ENCODE measurements around the gene XYLT1.

DNA sequence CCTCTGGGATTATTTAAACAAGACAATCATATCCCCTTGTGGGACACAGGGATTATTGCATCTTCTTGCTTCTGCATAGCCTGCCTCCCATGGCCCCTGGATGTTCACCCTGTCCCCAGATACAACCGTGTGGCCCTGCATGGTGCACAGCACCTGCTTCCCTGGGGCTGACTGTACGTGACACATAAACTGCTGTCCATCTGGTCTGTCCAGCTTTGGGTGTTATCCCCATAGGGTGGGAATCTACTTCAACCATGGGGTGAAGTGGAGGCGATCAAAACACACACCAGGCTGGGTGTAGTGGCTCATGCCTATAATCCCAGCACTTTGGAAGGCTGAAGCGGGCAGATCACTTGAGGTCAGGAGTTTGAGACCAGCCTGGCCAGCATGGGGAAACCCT, 138.8 kb downstream of the XYLT1 start:
- TF ChIP-seq, protein P1, sequence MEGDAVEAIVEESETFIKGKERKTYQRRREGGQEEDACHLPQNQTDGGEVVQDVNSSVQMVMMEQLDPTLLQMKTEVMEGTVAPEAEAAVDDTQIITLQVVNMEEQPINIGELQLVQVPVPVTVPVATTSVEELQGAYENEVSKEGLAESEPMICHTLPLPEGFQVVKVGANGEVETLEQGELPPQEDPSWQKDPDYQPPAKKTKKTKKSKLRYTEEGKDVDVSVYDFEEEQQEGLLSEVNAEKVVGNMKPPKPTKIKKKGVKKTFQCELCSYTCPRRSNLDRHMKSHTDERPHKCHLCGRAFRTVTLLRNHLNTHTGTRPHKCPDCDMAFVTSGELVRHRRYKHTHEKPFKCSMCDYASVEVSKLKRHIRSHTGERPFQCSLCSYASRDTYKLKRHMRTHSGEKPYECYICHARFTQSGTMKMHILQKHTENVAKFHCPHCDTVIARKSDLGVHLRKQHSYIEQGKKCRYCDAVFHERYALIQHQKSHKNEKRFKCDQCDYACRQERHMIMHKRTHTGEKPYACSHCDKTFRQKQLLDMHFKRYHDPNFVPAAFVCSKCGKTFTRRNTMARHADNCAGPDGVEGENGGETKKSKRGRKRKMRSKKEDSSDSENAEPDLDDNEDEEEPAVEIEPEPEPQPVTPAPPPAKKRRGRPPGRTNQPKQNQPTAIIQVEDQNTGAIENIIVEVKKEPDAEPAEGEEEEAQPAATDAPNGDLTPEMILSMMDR (IDR thresholded peaks at IDR 0.05), result no peak
- TF ChIP-seq POLR2AphosphoS5 (IDR thresholded peaks at IDR 0.05; ENCODE audit: insufficient read depth in 1 of 2, low read depth in 1 of 2) (no peak), POLR2A (IDR thresholded peaks at IDR 0.05) (no peak)

Measured in vagina (tissue), 2 donors.